Measurements from ENCODE around the gene PSMB11. TPM values are rescaled to one million over a fixed set of nuclear protein-coding genes. Genes with fewer than 3 reads are reported as not detected.

Gene PSMB11
- total RNA-seq, 1 experiment from 2014 or later: not detected

DNA sequence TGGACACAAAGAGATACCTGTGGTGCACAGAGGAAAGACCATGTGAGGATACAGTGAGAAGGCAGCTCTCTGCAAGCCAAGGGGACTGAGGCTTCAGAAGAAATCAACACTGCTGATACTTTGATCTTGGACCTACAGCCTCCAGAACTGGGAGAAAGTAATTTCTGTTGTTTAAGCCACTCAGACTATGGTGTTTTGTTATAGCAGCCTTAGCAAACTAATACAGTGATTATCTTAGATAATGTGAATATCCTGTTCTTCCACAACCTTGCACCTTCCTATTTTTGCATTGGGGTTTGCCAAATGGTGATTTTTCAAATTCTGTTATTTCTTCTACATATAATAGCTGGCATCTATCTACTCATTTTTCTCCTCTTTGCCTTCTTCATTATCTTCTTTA, 23.9 kb upstream of the PSMB11 start:
- no peaks in the 10 kb centered on the region for H3K27me3 ChIP-seq (ENCODE audit: insufficient read depth, low read length)
- intact Hi-C loops (cut with micrococcal nuclease): no loop called here
- no peaks in the 10 kb centered on the region for H4K20me1 ChIP-seq (ENCODE audit: insufficient read depth)
- H3K9me3 ChIP-seq (ENCODE audit: control insufficient read depth in 1 of 2, insufficient read depth in 1 of 2, low read depth in 1 of 2, low read length in 2 of 2): no peaks in the 10 kb centered on the region
- DNase-seq (ENCODE audit: low read depth, low spot score): no peak
- no peak for ATAC-seq
- no peak overlapping the region for H3K27ac ChIP-seq (ENCODE audit: low read depth, low read length)
- TF ChIP-seq, protein P1, sequence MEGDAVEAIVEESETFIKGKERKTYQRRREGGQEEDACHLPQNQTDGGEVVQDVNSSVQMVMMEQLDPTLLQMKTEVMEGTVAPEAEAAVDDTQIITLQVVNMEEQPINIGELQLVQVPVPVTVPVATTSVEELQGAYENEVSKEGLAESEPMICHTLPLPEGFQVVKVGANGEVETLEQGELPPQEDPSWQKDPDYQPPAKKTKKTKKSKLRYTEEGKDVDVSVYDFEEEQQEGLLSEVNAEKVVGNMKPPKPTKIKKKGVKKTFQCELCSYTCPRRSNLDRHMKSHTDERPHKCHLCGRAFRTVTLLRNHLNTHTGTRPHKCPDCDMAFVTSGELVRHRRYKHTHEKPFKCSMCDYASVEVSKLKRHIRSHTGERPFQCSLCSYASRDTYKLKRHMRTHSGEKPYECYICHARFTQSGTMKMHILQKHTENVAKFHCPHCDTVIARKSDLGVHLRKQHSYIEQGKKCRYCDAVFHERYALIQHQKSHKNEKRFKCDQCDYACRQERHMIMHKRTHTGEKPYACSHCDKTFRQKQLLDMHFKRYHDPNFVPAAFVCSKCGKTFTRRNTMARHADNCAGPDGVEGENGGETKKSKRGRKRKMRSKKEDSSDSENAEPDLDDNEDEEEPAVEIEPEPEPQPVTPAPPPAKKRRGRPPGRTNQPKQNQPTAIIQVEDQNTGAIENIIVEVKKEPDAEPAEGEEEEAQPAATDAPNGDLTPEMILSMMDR (IDR thresholded peaks at IDR 0.05 in 2 of 3, conservative IDR thresholded peaks at IDR 0.05 in 1 of 3; ENCODE audit: borderline replicate concordance in 1 of 3, insufficient read depth in 1 of 3, low read depth in 2 of 3, low read length in 2 of 3): no peak
- TF ChIP-seq YY1 (IDR thresholded peaks at IDR 0.05; ENCODE audit: extremely low read depth, insufficient replicate concordance, low read depth, low read length) (no peak), MAX (IDR thresholded peaks at IDR 0.05) (no peak), JUND (IDR thresholded peaks at IDR 0.05) (no peak), EGR1 (IDR thresholded peaks at IDR 0.05; ENCODE audit: low read depth) (no peak), CEBPB (IDR thresholded peaks at IDR 0.05; ENCODE audit: low read depth) (no peak), POLR2AphosphoS5 (IDR thresholded peaks at IDR 0.05; ENCODE audit: low read depth, low read length) (no peak), ZBTB33 (IDR thresholded peaks at IDR 0.05; ENCODE audit: extremely low read depth, insufficient replicate concordance, low read length) (no peak), SIN3A (IDR thresholded peaks at IDR 0.05; ENCODE audit: low read depth) (no peak), EZH2 (IDR thresholded peaks at IDR 0.05) (no peak), ELF1 (IDR thresholded peaks at IDR 0.05; ENCODE audit: borderline replicate concordance, low read depth) (no peak), FOSL1 (IDR thresholded peaks at IDR 0.05; ENCODE audit: low read depth) (no peak), ATF3 (IDR thresholded peaks at IDR 0.05) (no peak), TCF7L2 (IDR thresholded peaks at IDR 0.05; ENCODE audit: borderline replicate concordance, extremely low read depth, insufficient read depth, insufficient read length) (no peak)
- H3K4me3 ChIP-seq (replicated peaks in 1 of 2; ENCODE audit: low read depth in 1 of 2, low read length in 2 of 2): no peak overlapping the region
- ChIA-PET RAD21 (ENCODE audit: low non-redundant PET in 1 of 2, low total read pairs in 2 of 2, uncharacterized antibody in 2 of 2, unreplicated experiment in 2 of 2) (no interaction called here), CTCF (no interaction called here), POLR2A (interaction anchor here (1.8 kb wide), 1 partner anchor 11 kb away, joined by 7 read pairs; no protein-coding TSS in a partner anchor)
- peaks cover 3 to 7% of the 10 kb centered on the region in 2 experiments; a peak in 2 of 4 replicates for H3K4me1 ChIP-seq (ENCODE audit: control insufficient read depth in 1 of 2, insufficient read depth in 2 of 2, low read length in 2 of 2)
- H3K4me2 ChIP-seq (ENCODE audit: low read length): no peak overlapping the region
- no TSS peak for BruUV-seq (replicated peaks)
- H2AFZ ChIP-seq (ENCODE audit: low read depth, low read length, poor library complexity, severe bottlenecking): no peak overlapping the region
- no peak overlapping the region for H3K9ac ChIP-seq (ENCODE audit: low read length)
- H3K79me2 ChIP-seq (ENCODE audit: insufficient read depth, low read length): no peaks in the 10 kb centered on the region
- no peaks in the 10 kb centered on the region for H3K36me3 ChIP-seq (ENCODE audit: control insufficient read depth in 1 of 2, insufficient read depth in 2 of 2, low read length in 2 of 2)
- H3K9me2 ChIP-seq (ENCODE audit: insufficient read depth): no peaks in the 10 kb centered on the region
